GM21786 (cell line): Measurements from ENCODE around the gene HSPB8.
"Not testable (repeated sequence)": the region's sequence is repeated elsewhere in the genome, so short reads cannot be mapped to it uniquely, and the experiment has no call there.

Source experiments
- ATAC-seq: cut with Tn5 transposase; IDR thresholded peaks from one replicate; pipeline ENCODE4 v1.9.1; 2021; ENCODE audit not compliant: unreplicated experiment

Gene HSPB8

GRCh38 chr12:119204671-119205285 is 26.0 kb downstream of the HSPB8 start:
- ATAC-seq = no peak

DNA sequence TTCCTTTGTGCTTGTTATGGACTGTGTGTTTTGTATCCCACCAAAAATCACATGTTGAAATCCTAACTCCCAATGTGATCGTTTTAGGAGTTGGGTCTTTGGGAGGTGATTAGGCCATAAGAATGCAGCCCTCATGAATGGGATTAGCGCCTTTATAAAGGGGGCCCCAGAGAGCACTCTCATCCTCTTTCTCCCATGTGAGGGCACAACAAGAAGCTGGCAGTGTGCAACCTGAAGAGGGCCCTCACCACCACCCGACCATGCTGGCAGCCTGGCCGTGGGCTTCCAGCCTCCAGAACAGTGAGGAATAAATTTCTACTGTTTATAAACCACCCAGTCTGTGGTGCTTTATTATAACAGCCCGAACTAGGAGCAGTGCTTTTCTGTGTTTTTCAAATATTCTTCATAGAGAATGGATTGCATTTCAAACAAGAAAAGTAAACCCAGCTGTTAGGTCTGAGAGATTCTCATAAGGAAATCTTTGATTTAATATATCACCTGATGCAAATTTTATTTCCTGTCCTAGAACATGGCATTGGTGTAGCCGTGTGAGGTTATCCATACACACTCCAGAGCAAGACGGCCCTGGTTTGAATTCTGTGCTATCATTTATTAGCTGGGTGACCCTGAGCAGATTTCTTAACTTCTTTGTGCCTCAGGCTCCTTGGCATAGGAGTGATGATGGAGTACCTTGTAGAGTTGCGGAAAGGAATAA is 27.8 kb downstream of the HSPB8 start:
- ATAC-seq = no peak

DNA sequence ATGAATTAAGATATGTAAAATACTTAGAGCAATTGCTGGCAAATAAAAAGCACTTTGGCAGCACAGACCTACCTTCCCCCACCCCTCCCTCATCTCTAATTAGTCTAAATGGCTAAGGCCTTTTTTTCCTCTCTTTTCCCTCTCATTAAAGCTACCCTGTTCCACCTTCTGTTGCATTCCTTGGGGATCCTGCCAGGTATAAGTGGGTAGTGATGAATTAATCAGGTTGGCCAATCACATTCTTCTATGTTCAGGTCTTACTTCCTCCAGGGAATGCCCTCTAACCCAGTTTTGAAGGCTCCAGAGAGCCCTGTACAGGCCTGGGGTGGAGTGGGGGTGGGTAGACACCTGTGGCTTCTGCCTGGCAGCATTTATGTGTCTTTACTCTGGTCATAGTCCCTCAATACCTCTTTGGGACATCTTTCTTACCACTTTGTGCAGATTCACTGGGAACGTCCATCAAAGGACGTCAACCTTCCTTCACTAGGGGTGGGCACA is 28.4 kb downstream of the HSPB8 start:
- ATAC-seq = no peak

- no peak for ATAC-seq
Measured at GRCh38 chr12:119208626-119209061, 29.9 kb downstream of the HSPB8 start.

- ATAC-seq = no peak
Measured at GRCh38 chr12:119211884-119212283, 33.2 kb downstream of the HSPB8 start.

DNA sequence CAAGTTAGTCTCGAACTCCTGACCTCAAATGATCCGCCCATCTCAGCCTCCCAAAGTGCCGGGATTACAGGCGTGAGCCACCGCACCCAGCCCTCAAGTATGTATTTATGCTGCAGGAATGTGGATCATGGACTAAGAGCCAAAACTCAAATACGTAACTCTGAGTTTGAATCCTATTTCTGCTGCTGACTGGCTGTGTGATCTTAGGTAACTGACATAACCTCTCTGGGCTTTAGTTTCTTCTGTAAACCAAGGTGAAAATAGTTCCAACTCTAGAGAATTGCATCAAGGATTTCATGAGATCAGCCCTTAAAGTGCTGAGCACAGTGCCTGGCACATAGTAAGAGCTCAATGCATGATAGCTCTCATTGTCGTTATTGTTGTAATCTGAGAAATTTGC is 37.4 kb downstream of the HSPB8 start:
- no peak for ATAC-seq

DNA sequence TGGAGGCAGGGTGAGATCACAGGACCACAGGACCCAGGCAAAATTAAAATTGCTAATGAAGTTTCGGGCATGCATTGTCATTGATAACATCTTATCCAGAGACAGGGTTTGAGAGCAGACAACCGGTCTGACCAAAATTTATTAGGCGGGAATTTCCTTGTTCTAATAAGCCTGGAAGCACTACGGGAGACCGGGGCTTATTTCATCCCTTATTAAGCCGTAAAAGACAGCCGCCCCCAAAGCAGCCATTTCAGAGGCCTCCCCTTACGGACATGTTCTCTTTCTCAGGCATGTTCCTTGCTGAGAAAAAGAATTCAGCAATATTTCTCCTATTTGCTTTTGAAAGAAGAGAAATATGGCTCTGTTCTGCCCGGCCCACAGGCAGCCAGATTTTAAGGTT is 40.1 kb downstream of the HSPB8 start:
- ATAC-seq = not testable (repeated sequence)

- ATAC-seq = no peak
Measured at GRCh38 chr12:119222222-119222951, 43.7 kb downstream of the HSPB8 start.

DNA sequence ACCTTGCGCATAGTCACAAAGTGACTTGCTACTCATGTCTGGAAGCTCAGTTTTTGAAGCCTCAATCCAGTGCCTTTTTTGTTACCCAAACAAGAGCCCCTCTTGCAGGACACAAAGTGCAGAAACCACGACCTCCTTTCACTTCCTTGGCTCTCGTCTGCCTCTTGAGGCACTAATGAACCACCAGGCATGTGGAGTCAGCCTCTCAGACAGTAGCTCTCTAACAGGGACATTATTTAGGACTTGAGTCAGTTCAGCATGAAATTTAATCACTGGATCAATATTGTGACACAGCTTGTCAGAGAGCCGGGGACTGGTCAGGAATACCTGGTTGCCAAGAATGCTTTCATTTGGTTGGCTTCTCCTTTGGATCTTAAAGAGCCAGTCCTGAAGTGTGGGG is 46.7 kb downstream of the HSPB8 start:
- no peak for ATAC-seq

- ATAC-seq = no peak
Measured at GRCh38 chr12:119227292-119227691, 48.6 kb downstream of the HSPB8 start.

GRCh38 chr12:119229205-119229604 is 50.5 kb downstream of the HSPB8 start:
- ATAC-seq = no peak

- no peak for ATAC-seq
Measured at GRCh38 chr12:119229837-119230236, 51.1 kb downstream of the HSPB8 start.

- no peak for ATAC-seq
Measured at GRCh38 chr12:119230807-119231206, 52.1 kb downstream of the HSPB8 start.

DNA sequence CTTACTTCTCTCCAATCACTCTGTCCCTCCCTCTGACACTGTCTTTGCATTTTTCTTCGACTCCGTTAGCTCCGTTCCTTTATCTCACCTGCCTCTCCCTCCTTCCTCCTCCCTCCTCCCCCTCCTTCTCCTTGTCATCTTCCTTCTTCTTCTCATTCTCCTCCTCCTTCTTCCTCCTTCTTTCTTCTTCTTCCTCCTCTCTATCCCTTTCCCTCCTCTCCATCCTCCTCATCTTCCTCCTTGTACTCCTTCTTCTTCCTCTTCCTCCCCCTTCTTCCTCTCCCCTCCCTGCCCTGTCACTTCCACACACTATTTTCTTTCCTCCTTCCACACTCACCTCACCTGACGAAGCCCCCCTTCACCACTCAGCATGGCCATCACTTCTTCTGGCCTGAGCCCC is 53.0 kb downstream of the HSPB8 start:
- ATAC-seq = no peak

- no peak for ATAC-seq
Measured at GRCh38 chr12:119235197-119235751, 56.5 kb downstream of the HSPB8 start.

- no peak for ATAC-seq
Measured at GRCh38 chr12:119236372-119236771, 57.6 kb downstream of the HSPB8 start.

GRCh38 chr12:119239040-119239439 is 60.3 kb downstream of the HSPB8 start:
- ATAC-seq = no peak

DNA sequence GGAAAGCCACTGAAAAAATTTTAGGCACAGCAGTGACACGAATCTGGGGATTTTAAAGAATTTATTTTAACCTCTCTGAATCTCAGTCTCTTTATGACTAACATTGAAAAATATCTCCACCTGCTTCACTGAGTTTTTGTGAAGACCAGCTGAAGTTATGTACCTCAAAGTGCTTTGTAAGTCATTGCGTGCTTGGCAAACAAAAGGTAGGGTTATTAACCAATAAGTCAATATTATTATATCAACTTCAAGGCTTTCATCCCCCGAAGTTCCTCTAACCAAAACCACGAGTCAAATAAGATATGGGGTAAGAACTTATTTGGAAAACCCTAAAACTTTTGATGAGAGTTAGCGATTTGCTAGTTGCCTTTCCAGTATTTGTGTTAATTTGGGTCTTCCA is 62.3 kb downstream of the HSPB8 start:
- ATAC-seq = no peak

GRCh38 chr12:119241580-119242169 is 62.9 kb downstream of the HSPB8 start:
- ATAC-seq = no peak
